Measurements from ENCODE around the gene CCDC18.
"Not testable (repeated sequence)": the region's sequence is repeated elsewhere in the genome, so short reads cannot be mapped to it uniquely, and the experiment has no call there.

The CCDC18 gene

GRCh38 chr1:93180723-93181613 is at the start of gene CCDC18:
Gene CCDC18 (plus strand): TSS chr1:93180724. CDS start chr1:93183362, 2,638 bp downstream.
- DNase-seq (ENCODE audit: low spot score) = peak; percentile 81

DNA sequence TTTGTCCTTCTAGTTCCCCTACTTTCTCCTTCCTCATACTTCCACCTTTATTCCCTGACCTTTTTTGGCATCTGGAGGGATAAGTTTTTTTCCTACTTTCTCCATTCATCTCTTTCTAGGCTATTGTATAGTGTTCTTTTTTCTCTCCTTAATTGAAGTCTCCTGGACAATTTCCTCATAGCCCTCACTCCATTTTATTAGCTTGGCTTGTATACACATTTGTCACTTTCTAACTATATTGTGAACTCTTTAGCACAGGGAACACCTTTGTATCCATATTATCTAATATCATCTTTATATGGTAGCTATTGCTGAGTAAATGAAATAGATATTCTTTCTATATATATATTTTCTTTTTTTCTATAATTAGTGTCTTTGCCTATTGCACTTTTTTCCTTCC is 47.9 kb upstream of the CCDC18 start:
- no peak for DNase-seq (ENCODE audit: low spot score)

GRCh38 chr1:93136445-93136844 is 44.1 kb upstream of the CCDC18 start:
- no peak for DNase-seq (ENCODE audit: low spot score)

GRCh38 chr1:93137604-93138292 is 42.8 kb upstream of the CCDC18 start:
- no peak for DNase-seq (ENCODE audit: low spot score)

DNA sequence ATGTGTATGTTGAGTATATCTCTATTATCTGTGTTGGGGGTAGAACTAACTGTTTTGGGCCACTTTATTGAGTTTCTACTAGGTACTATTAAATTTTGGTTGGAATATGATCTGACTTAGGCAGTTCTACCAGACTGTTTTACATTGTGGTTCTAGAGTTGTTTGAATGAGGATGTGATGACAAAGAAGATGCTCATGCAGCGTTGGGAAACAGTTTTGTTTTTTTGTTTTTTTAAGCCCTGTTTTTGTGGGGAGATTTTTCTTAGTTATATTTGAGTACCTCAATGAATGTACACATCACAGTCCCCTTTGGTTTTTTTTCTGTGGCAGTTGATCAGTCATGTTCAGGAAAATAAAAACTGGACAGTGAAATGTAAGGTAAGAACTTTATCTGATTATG is 40.4 kb upstream of the CCDC18 start:
- no peak for DNase-seq (ENCODE audit: low spot score)

GRCh38 chr1:93142161-93142560 is 38.4 kb upstream of the CCDC18 start:
- DNase-seq (ENCODE audit: low spot score) = no peak

- DNase-seq (ENCODE audit: low spot score) = no peak
Measured at GRCh38 chr1:93143136-93143535, 37.4 kb upstream of the CCDC18 start.

- no peak for DNase-seq (ENCODE audit: low spot score)
Measured at GRCh38 chr1:93143769-93144168, 36.8 kb upstream of the CCDC18 start.

GRCh38 chr1:93148001-93148400 is 32.5 kb upstream of the CCDC18 start:
- no peak for DNase-seq (ENCODE audit: low spot score)

GRCh38 chr1:93150729-93151128 is 29.8 kb upstream of the CCDC18 start:
- DNase-seq (ENCODE audit: low spot score) = no peak

DNA sequence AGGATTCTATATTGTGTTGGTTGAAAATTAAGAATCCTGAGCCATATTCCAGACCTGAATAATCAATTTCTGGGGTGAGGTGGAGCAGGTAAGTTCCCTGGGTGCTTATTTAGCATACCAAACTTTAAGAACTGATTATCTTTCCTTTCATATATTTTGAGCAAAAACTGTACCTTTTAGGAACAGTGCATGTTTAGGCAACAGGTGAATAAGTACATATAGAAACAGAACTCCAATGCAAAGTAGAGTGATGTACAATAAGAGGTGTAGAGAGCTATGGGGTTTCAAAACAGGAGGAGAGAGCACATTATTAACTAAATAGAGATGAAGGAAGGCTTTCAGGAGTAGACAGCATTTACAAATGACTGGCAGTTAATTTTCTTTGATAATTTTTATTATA is 29.1 kb upstream of the CCDC18 start:
- no peak for DNase-seq (ENCODE audit: low spot score)

DNA sequence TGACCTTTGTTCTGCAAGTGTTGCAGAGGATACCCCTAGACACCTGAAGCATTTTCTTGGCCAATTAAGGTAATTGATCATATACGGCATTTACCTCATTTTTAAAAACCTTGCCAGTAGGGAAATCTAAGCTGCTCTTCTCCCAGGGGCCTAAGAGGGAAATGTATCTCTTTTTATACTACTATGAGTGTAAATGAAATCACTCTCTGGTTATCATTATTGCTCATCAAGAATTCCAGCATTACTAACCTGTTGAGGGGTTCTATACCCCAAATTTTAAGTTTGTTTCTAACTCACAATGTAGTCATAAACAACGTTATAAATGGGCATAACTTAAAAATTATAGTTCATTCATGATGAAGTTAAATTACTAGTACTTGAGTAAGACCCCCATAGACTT is 27.7 kb upstream of the CCDC18 start:
- DNase-seq (ENCODE audit: low spot score) = no peak

DNA sequence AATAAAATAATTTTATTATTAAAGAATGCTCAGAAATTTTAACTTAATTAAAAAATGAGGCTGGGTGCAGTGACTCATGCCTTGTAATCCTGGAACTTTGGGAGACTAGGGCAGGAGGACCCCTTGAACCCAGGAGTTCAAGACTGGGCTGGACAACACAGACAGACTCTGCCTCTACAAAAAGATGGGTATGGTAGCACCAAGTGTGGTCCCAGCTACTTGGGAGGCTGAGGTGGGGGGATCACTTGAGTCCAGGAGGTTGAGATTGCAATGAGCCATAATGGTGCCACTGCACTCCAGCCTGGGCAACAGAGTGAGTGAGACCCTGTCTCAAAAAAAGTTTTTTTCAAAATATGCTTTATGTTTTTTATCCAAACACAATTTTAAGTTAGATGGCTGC is 25.6 kb upstream of the CCDC18 start:
- no peak for DNase-seq (ENCODE audit: low spot score)

- DNase-seq (ENCODE audit: low spot score) = no peak
Measured at GRCh38 chr1:93155335-93155734, 25.2 kb upstream of the CCDC18 start.

DNA sequence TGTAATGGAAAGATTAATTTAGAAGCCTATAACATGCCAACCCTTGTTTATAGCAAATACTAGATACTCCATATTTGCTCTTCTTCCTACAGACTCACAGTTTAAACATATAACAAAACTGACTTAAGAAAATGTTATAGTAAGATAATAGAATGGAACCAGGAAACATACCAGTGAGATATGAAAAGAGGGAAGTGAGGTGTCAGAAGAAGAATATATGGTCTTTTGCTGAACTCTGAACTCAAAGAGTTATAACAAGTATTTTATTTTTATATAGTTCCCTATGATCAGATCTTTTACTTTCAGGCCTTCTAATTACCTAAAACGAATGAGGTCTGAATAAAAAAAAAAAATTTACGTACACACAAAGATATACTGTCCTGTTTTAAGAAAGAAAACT is 21.2 kb upstream of the CCDC18 start:
- DNase-seq (ENCODE audit: low spot score) = no peak

GRCh38 chr1:93163314-93163713 is 17.2 kb upstream of the CCDC18 start:
- DNase-seq (ENCODE audit: low spot score) = not testable (repeated sequence)

DNA sequence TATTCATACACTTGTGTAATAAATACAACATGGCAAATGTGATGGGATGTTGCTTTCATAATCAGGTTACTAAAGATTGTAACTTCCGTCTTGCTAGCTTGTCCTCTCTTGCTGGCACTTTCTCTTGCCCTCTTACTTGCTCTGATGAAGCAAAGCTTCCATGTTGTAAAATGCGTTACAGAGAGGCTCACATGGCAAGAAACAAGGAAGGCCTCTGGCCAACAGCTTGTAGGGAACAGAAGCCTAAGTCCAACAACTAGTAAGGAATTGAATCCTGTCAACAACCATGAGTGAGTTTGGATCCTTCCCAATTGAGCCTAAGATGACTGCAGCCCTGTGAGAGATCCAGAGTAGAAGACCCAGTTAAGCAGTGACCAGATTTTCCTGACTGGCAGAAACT is 15.7 kb upstream of the CCDC18 start:
- no peak for DNase-seq (ENCODE audit: low spot score)

GRCh38 chr1:93165895-93166294 is 14.6 kb upstream of the CCDC18 start:
- DNase-seq (ENCODE audit: low spot score) = not testable (repeated sequence)

- no peak for DNase-seq (ENCODE audit: low spot score)
Measured at GRCh38 chr1:93167006-93167405, 13.5 kb upstream of the CCDC18 start.

DNA sequence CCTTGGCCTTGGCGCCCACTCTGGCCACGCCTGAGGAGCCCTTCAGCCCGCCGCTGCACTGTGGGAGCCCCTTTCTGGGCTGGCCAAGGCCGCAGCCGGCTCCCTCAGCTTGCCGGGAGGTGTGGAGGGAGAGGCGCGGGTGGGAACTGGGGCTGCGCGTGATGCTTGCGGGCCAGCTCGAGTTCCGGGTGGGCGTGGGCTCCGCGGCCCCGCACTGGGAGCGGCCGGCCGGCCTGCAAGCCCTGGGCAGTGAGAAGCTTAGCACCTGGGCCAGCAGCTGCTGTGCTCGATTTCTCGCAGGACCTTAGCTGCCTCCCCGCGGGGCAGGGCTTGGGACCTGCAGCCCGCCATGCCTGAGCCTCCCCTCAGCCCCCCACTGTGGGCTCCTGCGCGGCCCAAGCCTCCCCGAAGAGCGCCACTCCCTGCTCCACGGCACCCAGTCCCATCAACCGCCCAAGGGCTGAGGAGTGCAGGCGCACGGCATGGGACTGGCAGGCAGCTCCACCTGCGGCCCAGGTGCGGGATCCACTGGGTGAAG is 10.3 kb upstream of the CCDC18 start:
- not testable (repeated sequence) for DNase-seq (ENCODE audit: low spot score)

- DNase-seq (ENCODE audit: low spot score) = no peak
Measured at GRCh38 chr1:93171549-93172034, 8.9 kb upstream of the CCDC18 start.

DNA sequence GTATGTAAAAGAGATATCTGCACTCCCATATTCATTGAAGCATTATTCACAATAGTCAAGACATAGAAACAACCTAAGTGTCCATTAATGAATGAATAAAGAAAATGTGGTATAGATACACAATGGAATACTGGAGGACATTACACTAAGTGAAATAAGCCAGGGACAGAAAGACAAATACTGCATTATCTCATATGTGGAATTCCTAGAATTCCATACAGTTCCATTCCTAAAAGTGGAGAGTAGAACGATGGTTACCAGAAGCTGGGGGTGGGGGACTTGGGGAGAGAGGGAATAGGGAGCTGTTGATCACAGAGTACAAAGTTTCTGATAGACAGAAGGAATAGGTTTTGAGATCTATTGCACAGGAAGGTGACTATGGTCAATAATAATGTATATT is 7.7 kb upstream of the CCDC18 start:
- DNase-seq (ENCODE audit: low spot score) = no peak

- not testable (repeated sequence) for DNase-seq (ENCODE audit: low spot score)
Measured at GRCh38 chr1:93174638-93175037, 5.9 kb upstream of the CCDC18 start.

All from NAMALWA (cell line).